OCI-LY1 (cell line): Measurements from ENCODE around the gene HSP90AB1.

Source experiments
- EZH2 ChIP-seq: fragments of 200-600 bp; sonication (generic), shearing (Covaris generic); IDR thresholded peaks from 2 replicates; pipeline ENCODE4 v1.8.0; 2017; ENCODE audit warnings: borderline replicate concordance, mixed run types, mild to moderate bottlenecking, antibody characterized with exemption, low read length, moderate library complexity, mixed read lengths
- TF ChIP-seq, protein P1 (sequence below): fragments of 200-600 bp; sonication (generic), shearing (Covaris generic); IDR thresholded peaks from 2 replicates; pipeline ENCODE4 v1.5.1; 2017; ENCODE audit warnings: mild to moderate bottlenecking, antibody characterized with exemption, low read length, moderate library complexity, mixed read lengths

DNA sequence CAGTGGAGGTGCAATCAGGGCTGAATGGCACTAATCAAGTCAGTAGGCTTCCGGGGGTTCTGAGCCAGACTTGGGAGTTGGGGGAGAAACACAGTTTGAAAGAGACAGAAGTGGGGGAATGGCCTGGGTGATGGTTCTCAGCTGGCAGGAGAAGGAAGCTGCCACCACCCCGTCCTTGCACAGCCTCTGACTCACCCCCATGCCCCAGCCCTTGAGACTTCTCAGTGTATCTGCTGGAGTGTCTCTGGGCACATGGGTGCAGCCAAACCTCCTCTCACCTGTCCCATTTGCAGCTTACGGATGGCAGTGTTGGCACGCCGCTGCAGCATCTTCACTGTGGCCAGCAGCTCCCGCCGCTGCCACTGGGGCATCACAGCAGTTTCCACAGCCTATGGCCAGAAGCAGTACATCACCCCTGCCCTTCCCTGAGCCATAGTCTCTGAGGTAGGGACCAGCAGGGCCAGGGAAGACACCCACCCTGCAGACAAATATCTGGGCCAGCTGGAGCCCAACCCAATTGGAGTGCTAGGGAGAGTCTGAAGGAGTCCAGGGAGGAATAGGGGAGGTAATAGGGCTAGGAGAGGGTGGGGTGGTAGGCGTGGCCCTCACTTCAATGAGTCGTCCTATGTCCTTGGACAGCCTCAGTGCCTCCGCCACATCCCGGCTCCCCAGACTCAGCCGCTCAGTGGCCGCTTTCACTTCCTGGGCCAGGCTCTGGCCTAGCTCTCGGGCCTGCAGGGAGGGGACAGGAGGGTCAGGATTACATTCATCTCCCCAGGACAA is 55.1 kb downstream of the HSP90AB1 start:
- TF ChIP-seq EZH2: no peak
- TF ChIP-seq, protein P1, sequence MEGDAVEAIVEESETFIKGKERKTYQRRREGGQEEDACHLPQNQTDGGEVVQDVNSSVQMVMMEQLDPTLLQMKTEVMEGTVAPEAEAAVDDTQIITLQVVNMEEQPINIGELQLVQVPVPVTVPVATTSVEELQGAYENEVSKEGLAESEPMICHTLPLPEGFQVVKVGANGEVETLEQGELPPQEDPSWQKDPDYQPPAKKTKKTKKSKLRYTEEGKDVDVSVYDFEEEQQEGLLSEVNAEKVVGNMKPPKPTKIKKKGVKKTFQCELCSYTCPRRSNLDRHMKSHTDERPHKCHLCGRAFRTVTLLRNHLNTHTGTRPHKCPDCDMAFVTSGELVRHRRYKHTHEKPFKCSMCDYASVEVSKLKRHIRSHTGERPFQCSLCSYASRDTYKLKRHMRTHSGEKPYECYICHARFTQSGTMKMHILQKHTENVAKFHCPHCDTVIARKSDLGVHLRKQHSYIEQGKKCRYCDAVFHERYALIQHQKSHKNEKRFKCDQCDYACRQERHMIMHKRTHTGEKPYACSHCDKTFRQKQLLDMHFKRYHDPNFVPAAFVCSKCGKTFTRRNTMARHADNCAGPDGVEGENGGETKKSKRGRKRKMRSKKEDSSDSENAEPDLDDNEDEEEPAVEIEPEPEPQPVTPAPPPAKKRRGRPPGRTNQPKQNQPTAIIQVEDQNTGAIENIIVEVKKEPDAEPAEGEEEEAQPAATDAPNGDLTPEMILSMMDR: no peak
